ENCODE measurements around the gene PLPPR4.
"Not testable (repeated sequence)": the region's sequence is repeated elsewhere in the genome, so short reads cannot be mapped to it uniquely, and the experiment has no call there.

PLPPR4 gene

DNA sequence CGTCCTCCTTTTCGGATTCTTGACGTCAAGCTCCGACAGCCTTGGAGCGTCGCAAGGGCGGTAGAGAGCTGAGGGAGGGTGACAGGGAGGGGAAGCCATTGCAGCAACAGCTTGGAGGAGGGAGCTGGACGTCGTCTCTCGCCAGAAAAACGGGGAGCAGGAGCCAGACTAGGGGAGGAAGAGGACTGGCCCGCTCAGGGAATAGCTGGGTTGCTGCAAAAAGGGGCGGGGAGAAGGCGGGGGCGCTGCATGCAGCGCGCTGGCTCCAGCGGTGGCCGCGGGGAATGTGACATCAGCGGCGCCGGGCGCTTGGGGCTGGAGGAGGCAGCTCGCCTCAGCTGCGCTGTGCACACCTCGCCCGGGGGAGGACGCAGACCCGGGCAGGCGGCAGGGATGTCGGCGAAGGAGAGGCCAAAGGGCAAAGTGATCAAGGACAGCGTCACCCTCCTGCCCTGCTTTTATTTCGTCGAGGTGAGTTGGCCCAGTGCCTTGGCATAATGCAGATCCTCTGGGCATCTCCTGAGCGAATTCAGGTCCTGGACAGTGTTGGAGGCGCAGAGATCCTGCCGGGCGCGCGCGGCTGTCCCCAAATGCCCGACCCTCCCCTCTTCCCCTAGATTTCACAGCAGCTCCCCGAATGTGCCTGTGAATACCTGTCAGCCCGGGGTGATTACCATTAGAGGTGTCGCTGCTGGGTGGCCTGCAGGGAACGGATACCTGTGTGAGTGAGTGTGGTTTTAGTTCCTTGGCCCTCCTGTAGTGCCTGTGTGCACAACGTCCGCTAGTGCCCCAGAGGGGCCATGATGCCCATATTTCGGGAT lies at the start of gene PLPPR4:
Gene PLPPR4, plus strand, starts transcription at position 292 of the 821 bp plus-strand sequence. Its CDS starts 102 bp downstream, at position 394.
- no peak for DNase-seq

DNA sequence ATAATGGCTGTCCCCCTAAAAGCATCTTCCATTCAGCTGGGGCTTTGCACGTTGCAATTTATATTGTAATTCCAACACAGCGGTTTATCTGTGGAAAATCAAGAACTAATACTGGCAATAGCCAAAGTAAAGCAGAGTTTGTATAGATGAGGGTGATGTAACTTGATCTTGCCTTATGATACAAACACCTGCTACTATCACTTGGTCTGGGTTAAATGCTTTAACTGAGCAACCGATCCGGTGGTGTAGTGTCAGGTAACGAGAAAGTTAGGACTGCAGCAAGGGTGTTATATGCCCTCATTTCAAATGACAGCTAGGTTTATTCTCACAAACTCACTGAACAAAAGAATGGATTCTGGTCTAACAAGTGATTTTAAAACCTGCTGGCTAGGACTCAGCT lies 47.3 kb upstream of the PLPPR4 start:
- DNase-seq, result no peak

DNA sequence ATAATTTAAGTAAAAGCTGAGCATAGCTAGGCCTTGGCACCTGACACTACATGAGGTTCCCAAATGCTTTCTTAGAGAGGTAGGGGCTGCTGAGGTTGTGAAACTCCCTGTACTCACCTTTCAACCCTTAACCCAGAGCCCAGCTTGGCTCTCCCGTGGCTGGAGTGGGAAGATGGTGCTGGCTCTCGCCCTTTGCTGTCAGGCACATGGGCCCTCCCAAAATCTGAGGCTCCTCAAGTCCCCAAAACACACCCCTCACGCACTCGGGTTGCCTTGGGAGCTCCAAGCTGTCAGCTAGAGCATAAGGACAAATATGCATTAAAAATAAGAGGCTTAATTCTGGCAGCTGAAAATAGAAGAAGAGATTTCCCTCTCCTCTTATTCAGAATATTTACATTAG lies 46.7 kb upstream of the PLPPR4 start:
- no peak for DNase-seq

DNA sequence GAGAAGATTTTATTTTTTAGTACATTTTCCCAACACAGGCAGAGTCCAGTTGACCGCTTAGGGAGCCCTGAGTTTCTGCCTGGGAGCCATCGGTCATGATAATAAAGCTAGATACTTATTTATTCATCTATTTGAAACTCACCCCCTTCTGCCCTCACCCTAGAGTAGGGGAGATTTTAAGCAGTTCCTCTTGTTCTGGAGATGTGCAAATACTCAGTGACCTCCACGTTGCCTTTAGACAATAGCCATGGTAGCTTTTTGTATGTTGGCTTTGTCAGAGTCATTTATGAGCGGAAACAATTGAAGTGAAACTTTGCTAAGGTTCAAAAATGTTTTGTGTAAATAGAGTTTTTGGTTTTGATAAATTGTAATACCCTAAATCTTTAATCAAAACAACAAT lies 45.7 kb upstream of the PLPPR4 start:
- DNase-seq, result no peak

GRCh38 chr1:99218999-99219398 lies 45.3 kb upstream of the PLPPR4 start:
- no peak for DNase-seq

- no peak for DNase-seq
These were observed 37.0 kb upstream of the PLPPR4 start for GRCh38 chr1:99227056-99227897.

DNA sequence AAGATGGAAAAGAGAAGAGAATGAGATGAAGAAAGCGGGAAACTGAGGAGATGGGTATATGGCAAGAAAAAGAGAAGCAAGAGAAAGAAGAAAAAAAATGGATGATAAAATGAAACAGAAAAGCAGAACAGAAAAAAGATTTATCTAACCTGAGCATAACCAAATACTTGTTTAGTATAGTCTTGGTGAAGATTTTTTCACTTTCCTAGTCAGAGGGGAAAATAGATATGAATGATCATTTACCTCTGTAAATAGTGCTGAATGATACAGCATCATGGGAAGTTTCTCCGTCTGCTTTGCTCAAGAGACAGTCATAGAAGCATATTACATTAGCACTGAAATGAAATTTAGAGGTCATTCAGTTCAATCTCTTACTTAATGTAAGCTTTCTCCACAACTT lies 36.1 kb upstream of the PLPPR4 start:
- DNase-seq, result no peak

GRCh38 chr1:99229122-99229521 lies 35.2 kb upstream of the PLPPR4 start:
- no peak for DNase-seq

DNA sequence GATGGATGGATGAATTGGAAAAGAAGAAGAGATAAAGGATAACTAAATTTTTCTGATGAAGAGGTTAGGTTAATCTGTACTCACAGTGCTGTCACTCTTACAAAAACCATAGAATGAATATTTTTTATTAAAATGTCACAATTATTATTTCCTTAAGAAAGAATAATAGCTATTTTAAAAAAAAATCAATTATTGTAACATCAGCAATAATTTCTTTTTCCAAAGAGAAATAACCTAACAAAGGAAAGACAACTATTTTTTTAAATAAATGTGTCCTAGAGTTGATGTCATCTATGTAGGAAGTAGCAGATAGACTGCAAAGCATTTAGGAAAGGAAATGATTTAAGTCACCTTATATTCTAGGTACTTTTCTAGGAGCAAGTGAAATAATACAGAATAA lies 33.6 kb upstream of the PLPPR4 start:
- DNase-seq, result no peak

DNA sequence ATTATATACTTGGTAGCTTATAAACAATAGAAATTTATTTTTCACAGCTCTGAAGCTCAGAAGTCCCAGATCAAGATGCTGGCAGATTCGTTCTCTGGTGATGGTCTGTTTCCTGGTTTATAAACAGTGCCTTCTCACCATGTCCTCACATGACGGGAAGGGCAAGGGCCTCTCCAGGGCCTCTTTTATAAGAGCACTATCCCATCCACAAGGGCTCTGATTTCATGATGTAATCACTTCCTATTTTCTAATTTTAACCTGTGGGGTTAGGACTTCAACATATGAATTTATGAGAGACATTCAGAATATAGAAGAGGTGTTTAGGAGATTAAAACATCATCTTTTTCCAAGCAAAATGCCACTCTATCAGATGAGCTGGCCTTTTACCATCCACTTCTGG lies 32.1 kb upstream of the PLPPR4 start:
- DNase-seq, result no peak

- DNase-seq, result no peak
These were observed 30.8 kb upstream of the PLPPR4 start for GRCh38 chr1:99233446-99233845.

DNA sequence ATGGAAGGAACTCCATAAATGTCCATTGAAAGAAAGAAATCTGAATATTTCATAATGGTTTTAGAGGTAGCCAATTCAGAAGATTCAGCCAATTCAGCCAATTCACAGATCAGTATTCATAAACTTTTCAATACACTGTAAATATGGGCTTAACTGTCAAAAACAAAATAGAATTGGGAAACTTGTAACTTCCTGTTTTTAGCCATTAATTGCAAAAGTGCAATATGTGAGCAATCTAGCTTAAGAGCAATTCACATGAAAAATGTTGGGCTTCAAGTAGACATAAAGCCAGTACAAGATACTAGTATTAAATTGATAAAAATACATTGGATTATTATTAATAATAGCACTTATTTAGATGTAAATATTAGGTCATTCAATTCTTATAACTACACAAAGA lies 27.5 kb upstream of the PLPPR4 start:
- DNase-seq, result no peak

DNA sequence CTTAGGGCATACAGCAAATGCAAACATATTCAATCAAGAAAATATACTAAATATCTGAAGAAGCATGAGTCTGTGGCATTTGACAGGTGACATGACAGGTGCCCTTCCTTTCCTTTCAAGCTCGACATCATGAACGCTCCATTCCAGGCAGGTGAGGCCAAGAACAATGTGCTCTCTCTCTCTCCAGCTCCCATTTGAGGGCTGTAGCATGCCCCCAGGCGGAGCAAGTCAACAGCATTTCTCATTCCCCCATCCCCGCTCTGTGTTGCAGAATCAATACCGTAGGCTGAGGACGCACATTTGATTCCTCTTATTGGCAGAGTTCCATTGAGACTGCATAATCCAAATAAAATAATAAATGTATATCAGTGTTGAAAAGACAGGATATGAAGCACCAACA lies 24.6 kb upstream of the PLPPR4 start:
- DNase-seq, result no peak

GRCh38 chr1:99240621-99241020 lies 23.7 kb upstream of the PLPPR4 start:
- DNase-seq, result no peak

GRCh38 chr1:99246152-99246551 lies 18.1 kb upstream of the PLPPR4 start:
- no peak for DNase-seq

GRCh38 chr1:99247199-99247598 lies 17.1 kb upstream of the PLPPR4 start:
- DNase-seq, result no peak

GRCh38 chr1:99250728-99251127 lies 13.6 kb upstream of the PLPPR4 start:
- DNase-seq, result no peak

GRCh38 chr1:99251308-99251707 lies 13.0 kb upstream of the PLPPR4 start:
- DNase-seq, result no peak

DNA sequence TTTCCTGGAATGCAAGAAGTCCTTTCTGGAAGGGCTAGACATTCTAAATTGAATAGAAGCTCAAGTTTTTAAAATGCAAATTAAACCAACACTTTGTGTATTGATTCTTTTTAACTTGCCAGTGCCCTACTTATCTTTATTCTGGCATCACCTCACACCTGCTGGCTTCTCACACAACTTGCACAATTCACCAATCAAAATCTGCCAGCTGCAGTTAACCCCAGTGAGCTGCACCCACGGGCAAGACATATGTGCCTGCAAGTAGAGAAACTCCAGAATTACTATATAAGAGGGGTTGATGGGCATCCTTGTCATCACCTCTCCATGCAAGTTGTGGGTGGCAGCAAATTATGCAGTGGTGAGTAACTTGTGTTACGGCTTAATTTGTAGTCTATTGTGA lies 11.7 kb upstream of the PLPPR4 start:
- no peak for DNase-seq

DNA sequence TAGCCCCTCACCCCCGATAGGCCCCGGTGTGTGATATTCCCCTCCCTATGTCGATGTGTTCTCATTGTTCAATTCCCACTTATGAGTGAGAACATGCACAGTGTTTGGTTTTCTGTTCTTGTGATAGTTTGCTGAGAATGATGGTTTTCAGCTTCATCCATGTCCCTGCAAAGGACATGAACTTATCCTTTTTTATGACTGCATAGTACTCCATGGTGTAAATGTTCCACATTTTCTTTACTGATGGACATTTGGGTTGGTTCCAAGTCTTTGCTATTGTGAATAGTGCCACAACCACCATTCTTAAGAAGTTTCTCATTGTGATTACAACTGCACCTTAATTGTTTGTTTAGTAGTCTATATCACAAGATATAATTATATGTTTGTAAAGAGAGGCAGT lies 3.9 kb upstream of the PLPPR4 start:
- not testable (repeated sequence) for DNase-seq

DNA sequence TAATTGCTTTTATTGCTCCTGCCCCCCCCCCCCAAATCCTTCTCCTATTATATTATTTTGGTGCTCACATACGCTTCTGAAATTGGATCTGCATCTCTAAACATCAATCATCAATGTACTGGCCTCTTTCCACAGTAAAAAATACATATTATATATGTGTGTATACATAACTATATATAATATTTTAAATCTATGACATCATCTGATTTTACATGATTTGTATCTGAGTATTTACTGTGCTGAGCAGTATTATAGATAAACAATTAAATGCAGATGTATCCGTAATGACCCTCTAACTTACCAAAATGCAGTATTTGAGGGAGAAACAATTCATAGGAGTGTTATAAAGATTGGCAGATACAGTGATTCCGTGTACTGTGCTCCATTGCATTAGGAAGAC lies 832 bp downstream of the PLPPR4 start:
- DNase-seq, result no peak

GRCh38 chr1:99266726-99267125 lies 2.4 kb downstream of the PLPPR4 start:
- DNase-seq, result no peak

- DNase-seq, result no peak
These were observed 3.7 kb downstream of the PLPPR4 start for GRCh38 chr1:99268021-99268420.

- no peak for DNase-seq
These were observed 5.0 kb downstream of the PLPPR4 start for GRCh38 chr1:99269321-99269720.

All from activated T-cell treated with anti-CD3 and anti-CD28 coated beads, Interleukin-2, amount 50 U/mL, for 1 hour (primary cell).